Measurements from ENCODE around the gene MYRIP. TPM values are rescaled to one million over a fixed set of nuclear protein-coding genes. Genes with fewer than 3 reads are reported as not detected.
A peak's percentile ranks its signal among the peaks of the same experiment; 100 is the strongest.

MYRIP gene
- total RNA-seq, 1 donor from 2014 or later = 1.0 TPM

DNA sequence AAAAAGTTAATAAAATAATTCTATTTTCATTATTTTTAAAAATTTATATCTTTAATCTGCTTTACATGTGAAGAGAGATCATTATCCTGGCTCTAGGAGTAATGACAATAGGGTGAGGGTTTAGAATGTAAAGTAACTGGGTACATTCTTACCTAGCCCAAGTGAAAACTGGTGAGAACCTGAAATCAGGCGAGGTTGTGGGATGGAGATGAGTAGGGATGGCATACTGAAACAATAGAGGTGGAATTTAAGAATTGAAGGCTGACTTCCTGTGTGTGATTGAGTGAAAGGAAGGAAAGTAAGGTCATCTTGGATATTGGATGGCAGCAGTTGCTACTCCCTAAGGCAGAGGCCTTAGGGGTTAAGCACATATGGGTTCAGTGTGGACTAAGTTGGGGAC is 82.7 kb downstream of the MYRIP start:
- H3K4me1 ChIP-seq (ENCODE audit: control insufficient read depth in 3 of 3, insufficient read depth in 3 of 3, low read length in 3 of 3) = no peaks in the 10 kb centered on the region
- H3K9me3 ChIP-seq (ENCODE audit: control insufficient read depth in 3 of 3, low read length in 3 of 3) = no peaks in the 10 kb centered on the region
- no peak overlapping the region for H3K9ac ChIP-seq (ENCODE audit: low read depth in 1 of 3, low read length in 3 of 3)
- H3K4me3 ChIP-seq (ENCODE audit: low read length in 3 of 3) = no peak overlapping the region
- H3K27ac ChIP-seq (ENCODE audit: low read depth, low read length) = no peak overlapping the region
- H3K27me3 ChIP-seq (ENCODE audit: control insufficient read depth in 3 of 3, insufficient read depth in 3 of 3, low read length in 3 of 3) = no peaks in the 10 kb centered on the region
- no peaks in the 10 kb centered on the region for H3K36me3 ChIP-seq (ENCODE audit: control insufficient read depth in 3 of 3, insufficient read depth in 3 of 3, low read length in 3 of 3)

DNA sequence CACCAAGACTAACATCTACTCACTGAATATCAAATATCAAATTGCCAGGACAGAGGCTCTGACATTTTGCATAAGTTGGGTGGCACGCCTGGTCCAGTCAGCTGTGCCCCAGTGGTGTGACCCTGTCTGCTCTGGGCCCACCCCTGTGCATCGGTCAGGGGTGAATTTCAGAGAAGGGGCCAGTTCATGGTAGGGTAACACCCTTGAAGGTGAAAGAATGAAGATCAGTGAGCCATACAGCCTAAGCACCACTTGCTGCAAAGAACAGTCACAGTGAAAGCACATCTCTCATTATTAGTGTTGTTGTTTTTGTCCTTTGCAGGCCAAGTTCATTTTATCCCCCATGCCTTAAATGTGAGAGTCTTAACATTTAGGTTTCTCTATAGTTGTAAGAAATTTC is 86.8 kb downstream of the MYRIP start:
- Histone ChIP-seq H3K9ac (ENCODE audit: low read depth in 1 of 3, low read length in 3 of 3) (no peak overlapping the region), H3K27ac (ENCODE audit: low read depth, low read length) (no peak overlapping the region), H3K4me3 (ENCODE audit: low read length in 3 of 3) (no peak overlapping the region)

DNA sequence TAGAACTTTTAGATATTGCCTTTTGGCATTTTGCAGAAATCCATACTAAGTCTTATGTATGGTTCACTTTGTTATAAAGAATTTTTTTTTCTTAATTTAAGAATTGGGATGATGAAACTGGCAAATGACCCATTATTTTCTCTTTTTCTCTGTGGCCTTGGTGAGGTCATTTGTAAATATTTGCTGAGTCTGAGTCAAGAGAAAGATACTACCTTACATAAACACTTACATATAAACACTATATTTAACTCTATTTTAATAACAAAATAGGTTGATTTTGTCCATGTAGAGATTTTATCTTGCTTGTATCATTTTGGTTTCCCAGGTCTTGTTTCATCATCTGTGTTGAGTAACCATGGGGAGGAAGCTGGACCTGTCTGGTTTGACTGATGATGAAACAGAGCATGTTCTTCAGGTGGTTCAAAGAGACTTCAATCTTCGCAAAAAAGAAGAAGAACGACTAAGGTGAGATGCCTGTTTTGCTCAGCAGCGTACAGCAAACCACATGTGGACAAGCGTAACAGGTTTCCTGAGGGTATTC is 91.1 kb downstream of the MYRIP start:
- Histone ChIP-seq H3K4me3 (ENCODE audit: low read length in 3 of 3) (no peak overlapping the region), H3K27ac (ENCODE audit: low read depth, low read length) (no peak overlapping the region), H3K9ac (ENCODE audit: low read depth in 1 of 3, low read length in 3 of 3) (no peak overlapping the region), H3K4me1 (ENCODE audit: control insufficient read depth in 3 of 3, insufficient read depth in 3 of 3, low read length in 3 of 3) (no peaks in the 10 kb centered on the region), H3K27me3 (ENCODE audit: control insufficient read depth in 3 of 3, insufficient read depth in 3 of 3, low read length in 3 of 3) (no peaks in the 10 kb centered on the region), H3K9me3 (ENCODE audit: control insufficient read depth in 3 of 3, low read length in 3 of 3) (no peaks in the 10 kb centered on the region), H3K36me3 (ENCODE audit: control insufficient read depth in 3 of 3, insufficient read depth in 3 of 3, low read length in 3 of 3) (no peaks in the 10 kb centered on the region)

More for the DNA sequence above, 86.8 kb downstream of the MYRIP start:
- H3K9me3 ChIP-seq (ENCODE audit: control insufficient read depth in 3 of 3, low read length in 3 of 3) = no peaks in the 10 kb centered on the region
- H3K27me3 ChIP-seq (ENCODE audit: control insufficient read depth in 3 of 3, insufficient read depth in 3 of 3, low read length in 3 of 3) = no peaks in the 10 kb centered on the region
- no peaks in the 10 kb centered on the region for H3K36me3 ChIP-seq (ENCODE audit: control insufficient read depth in 3 of 3, insufficient read depth in 3 of 3, low read length in 3 of 3)
- no peaks in the 10 kb centered on the region for H3K4me1 ChIP-seq (ENCODE audit: control insufficient read depth in 3 of 3, insufficient read depth in 3 of 3, low read length in 3 of 3)

DNA sequence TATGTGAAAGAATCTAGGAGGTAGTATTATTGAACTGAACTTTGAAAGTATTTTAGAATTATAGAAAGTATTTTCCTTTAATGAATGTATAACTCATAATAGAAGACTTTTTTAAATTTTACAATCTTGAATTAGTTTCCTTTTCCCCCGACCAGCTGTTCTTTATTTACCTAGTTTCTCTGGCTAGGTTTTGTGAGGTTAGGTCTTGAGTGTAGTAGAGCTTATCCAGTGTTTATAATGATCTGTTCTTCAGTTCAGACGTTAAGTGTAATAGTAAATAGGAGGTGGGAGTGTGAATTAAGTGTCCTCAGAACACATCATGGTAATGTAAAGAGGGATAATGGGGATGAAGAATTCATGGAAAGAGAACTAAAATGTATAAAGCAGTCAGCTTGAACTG is 93.8 kb downstream of the MYRIP start:
- H3K9ac ChIP-seq (ENCODE audit: low read depth in 1 of 3, low read length in 3 of 3) = no peak overlapping the region
- H3K4me3 ChIP-seq (ENCODE audit: low read length in 3 of 3) = no peak overlapping the region
- no peaks in the 10 kb centered on the region for H3K36me3 ChIP-seq (ENCODE audit: control insufficient read depth in 3 of 3, insufficient read depth in 3 of 3, low read length in 3 of 3)
- no peaks in the 10 kb centered on the region for H3K9me3 ChIP-seq (ENCODE audit: control insufficient read depth in 3 of 3, low read length in 3 of 3)
- H3K4me1 ChIP-seq (ENCODE audit: control insufficient read depth in 3 of 3, insufficient read depth in 3 of 3, low read length in 3 of 3) = no peaks in the 10 kb centered on the region
- no peak overlapping the region for H3K27ac ChIP-seq (ENCODE audit: low read depth, low read length)
- H3K27me3 ChIP-seq (ENCODE audit: control insufficient read depth in 3 of 3, insufficient read depth in 3 of 3, low read length in 3 of 3) = no peaks in the 10 kb centered on the region

DNA sequence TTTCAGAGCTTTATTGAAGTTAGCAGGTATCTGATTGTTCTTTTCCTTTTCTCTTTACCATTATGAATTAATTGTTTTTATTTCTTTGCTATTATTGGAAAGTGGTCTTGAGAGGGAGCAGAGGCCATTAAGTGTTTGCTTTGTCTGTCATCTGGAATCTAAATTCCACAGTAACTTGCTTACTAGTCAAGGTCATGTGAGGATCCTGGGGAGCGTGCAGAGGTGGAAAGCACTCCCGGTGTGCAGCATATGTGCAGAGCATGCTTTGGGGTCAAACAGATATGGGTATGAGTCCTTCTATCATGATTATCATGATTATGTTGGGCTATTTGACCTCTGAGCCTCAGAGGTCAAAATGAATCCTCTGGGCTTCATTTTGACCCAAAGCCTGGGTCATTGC is 96.4 kb downstream of the MYRIP start:
- Histone ChIP-seq H3K4me1 (ENCODE audit: control insufficient read depth in 3 of 3, insufficient read depth in 3 of 3, low read length in 3 of 3) (no peaks in the 10 kb centered on the region), H3K27me3 (ENCODE audit: control insufficient read depth in 3 of 3, insufficient read depth in 3 of 3, low read length in 3 of 3) (no peaks in the 10 kb centered on the region), H3K36me3 (ENCODE audit: control insufficient read depth in 3 of 3, insufficient read depth in 3 of 3, low read length in 3 of 3) (no peaks in the 10 kb centered on the region), H3K4me3 (ENCODE audit: low read length in 3 of 3) (no peak overlapping the region), H3K9me3 (ENCODE audit: control insufficient read depth in 3 of 3, low read length in 3 of 3) (no peaks in the 10 kb centered on the region), H3K27ac (ENCODE audit: low read depth, low read length) (no peak overlapping the region), H3K9ac (ENCODE audit: low read depth in 1 of 3, low read length in 3 of 3) (no peak overlapping the region)

DNA sequence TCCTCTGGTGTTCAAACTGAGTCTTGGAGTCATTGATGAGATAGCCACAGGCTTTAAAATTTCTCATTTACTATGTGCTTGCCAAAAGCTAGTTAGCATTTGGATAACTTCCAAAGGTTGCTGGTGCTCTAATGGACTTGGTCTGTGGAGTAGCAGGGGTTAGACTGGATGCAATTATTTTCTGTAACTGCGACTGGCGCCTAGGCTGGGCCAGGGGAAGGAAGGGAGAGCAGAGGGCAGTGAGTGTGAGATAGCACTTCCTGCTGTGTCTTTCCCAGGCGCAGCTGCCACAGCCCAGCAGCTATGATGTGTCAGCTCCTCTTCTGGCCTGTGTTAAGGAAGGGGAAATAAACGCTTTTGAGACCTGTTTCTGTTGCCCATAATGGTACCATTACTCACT is 98.6 kb downstream of the MYRIP start:
- Histone ChIP-seq H3K4me1 (ENCODE audit: control insufficient read depth in 3 of 3, insufficient read depth in 3 of 3, low read length in 3 of 3) (no peaks in the 10 kb centered on the region), H3K27ac (ENCODE audit: low read depth, low read length) (no peak overlapping the region), H3K9me3 (ENCODE audit: control insufficient read depth in 3 of 3, low read length in 3 of 3) (no peaks in the 10 kb centered on the region), H3K4me3 (ENCODE audit: low read length in 3 of 3) (no peak overlapping the region), H3K27me3 (ENCODE audit: control insufficient read depth in 3 of 3, insufficient read depth in 3 of 3, low read length in 3 of 3) (no peaks in the 10 kb centered on the region), H3K9ac (ENCODE audit: low read depth in 1 of 3, low read length in 3 of 3) (no peak overlapping the region), H3K36me3 (ENCODE audit: control insufficient read depth in 3 of 3, insufficient read depth in 3 of 3, low read length in 3 of 3) (no peaks in the 10 kb centered on the region)

DNA sequence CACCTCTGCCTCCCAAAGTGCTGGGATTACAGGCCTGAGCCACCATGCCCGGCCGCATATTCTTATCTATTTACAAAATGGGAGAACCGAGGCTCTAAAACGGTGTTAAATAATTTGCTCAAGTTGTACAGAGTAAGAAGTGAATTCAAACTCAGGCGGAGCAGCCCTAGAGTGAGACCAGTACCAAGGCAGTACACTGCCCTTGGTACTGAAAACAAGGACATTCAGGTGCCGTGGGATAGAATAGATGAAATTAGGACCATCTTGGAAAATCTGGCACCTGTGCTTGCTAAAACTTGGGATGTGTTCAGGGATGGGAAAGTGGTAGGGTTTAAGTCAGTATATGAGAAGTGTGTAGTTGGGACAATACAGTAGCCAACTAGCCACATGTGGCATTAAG is 100.7 kb downstream of the MYRIP start:
- Histone ChIP-seq H3K9ac (ENCODE audit: low read depth in 1 of 3, low read length in 3 of 3) (no peak overlapping the region), H3K4me1 (ENCODE audit: control insufficient read depth in 3 of 3, insufficient read depth in 3 of 3, low read length in 3 of 3) (no peaks in the 10 kb centered on the region), H3K4me3 (ENCODE audit: low read length in 3 of 3) (no peak overlapping the region), H3K27ac (ENCODE audit: low read depth, low read length) (no peak overlapping the region), H3K27me3 (ENCODE audit: control insufficient read depth in 3 of 3, insufficient read depth in 3 of 3, low read length in 3 of 3) (no peaks in the 10 kb centered on the region), H3K9me3 (ENCODE audit: control insufficient read depth in 3 of 3, low read length in 3 of 3) (no peaks in the 10 kb centered on the region), H3K36me3 (ENCODE audit: control insufficient read depth in 3 of 3, insufficient read depth in 3 of 3, low read length in 3 of 3) (no peaks in the 10 kb centered on the region)

DNA sequence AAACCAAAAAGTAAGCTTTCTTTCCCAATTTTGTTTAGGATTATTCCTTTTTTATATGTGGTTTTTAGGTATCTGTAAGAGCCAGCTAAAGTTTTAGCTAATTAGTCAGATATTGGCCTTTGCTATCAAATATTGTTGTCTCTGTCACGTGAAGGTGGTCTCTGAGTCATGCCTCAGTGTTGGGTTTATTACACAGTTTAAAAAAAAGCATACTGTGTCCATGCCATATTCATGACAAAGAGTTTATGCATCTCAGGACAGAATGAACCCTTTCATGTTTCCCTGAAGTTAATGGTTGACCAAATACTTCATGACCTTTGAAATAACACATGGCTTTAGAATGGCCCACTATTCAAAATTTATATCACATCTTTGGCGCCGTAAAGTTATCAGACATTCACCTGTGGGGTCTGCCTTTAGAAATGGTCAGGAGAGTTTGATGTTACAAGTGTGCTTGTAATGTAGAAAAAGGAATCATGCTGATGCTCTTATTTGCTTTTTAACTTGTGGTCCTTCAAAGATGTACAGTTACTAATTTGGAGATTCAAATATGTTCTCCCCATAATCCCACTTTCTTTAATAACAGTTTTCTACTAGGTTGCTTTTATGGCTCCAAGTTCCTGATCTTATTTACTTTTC is 101.5 kb downstream of the MYRIP start:
- no peaks in the 10 kb centered on the region for H3K4me1 ChIP-seq (ENCODE audit: control insufficient read depth in 3 of 3, insufficient read depth in 3 of 3, low read length in 3 of 3)
- no peaks in the 10 kb centered on the region for H3K9me3 ChIP-seq (ENCODE audit: control insufficient read depth in 3 of 3, low read length in 3 of 3)
- H3K36me3 ChIP-seq (ENCODE audit: control insufficient read depth in 3 of 3, insufficient read depth in 3 of 3, low read length in 3 of 3) = no peaks in the 10 kb centered on the region
- H3K27ac ChIP-seq (ENCODE audit: low read depth, low read length) = no peak overlapping the region
- H3K9ac ChIP-seq (ENCODE audit: low read depth in 1 of 3, low read length in 3 of 3) = no peak overlapping the region
- no peaks in the 10 kb centered on the region for H3K27me3 ChIP-seq (ENCODE audit: control insufficient read depth in 3 of 3, insufficient read depth in 3 of 3, low read length in 3 of 3)
- no peak overlapping the region for H3K4me3 ChIP-seq (ENCODE audit: low read length in 3 of 3)

DNA sequence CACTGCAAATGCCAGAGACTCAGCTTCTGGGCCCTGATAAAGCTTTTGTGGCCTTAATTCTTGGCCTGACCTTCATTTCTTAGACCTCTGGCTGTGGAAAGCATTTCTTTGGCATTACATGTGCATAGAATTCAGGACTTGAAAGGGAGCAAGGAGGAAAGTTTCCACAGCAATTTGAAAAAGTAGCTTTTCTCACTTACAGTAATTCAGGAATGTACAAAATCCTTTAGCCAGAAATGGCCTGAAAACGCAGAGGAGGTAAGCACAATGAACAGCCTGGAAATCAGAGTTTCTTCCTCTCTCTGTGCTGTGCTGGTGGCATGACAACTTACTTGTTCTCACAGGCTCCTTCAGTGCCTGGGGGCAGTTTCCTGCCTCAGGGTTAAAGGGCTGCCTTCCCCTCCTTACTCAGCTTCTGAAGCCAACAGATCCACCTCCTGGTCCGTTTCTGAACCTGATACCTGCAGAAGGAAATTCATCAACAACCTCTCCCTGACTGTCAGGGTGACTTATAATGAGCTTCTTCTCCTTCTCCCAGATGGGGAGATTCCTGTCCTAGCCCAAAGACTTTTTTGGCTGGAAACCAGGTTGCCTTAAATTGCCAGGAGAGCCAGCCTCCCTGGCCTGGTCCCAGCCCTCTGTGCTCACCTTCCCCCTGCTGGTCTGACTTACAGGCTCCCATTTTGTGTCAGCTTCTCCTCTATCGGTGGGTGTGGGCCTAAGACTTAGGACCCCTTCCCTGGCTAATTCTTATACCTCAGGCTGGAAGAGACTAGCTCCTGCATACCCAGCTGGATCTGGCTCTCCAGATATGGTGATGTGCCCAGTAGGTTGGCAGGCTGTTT is 102.3 kb downstream of the MYRIP start:
- H3K9ac ChIP-seq (ENCODE audit: low read depth in 1 of 3, low read length in 3 of 3) = no peak overlapping the region
- H3K4me1 ChIP-seq (ENCODE audit: control insufficient read depth in 3 of 3, insufficient read depth in 3 of 3, low read length in 3 of 3) = no peaks in the 10 kb centered on the region
- no peaks in the 10 kb centered on the region for H3K9me3 ChIP-seq (ENCODE audit: control insufficient read depth in 3 of 3, low read length in 3 of 3)
- no peak overlapping the region for H3K4me3 ChIP-seq (ENCODE audit: low read length in 3 of 3)
- H3K36me3 ChIP-seq (ENCODE audit: control insufficient read depth in 3 of 3, insufficient read depth in 3 of 3, low read length in 3 of 3) = no peaks in the 10 kb centered on the region
- no peaks in the 10 kb centered on the region for H3K27me3 ChIP-seq (ENCODE audit: control insufficient read depth in 3 of 3, insufficient read depth in 3 of 3, low read length in 3 of 3)
- peak overlapping the region; percentile 28 for H3K27ac ChIP-seq (ENCODE audit: low read depth, low read length)

DNA sequence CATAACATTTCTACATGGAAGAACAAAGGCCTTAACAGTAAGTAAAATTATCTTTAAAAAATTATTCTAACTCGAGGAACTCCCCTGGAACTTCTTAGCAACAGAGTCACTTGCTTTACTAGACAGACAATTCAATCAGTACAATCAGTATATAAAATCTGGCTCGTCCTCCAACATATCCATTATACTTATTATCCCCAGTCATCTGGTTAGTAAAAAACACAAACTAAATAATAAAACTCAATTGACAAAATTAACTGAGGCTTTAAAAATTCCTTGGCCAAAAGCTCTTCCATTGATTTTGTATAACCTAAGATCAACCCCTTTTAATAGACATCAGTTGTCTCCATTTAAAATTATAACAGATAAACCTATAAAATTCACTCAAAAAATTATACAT is 105.6 kb downstream of the MYRIP start:
- Histone ChIP-seq H3K36me3 (ENCODE audit: control insufficient read depth in 3 of 3, insufficient read depth in 3 of 3, low read length in 3 of 3) (no peaks in the 10 kb centered on the region), H3K27ac (ENCODE audit: low read depth, low read length) (no peak overlapping the region), H3K9me3 (ENCODE audit: control insufficient read depth in 3 of 3, low read length in 3 of 3) (no peaks in the 10 kb centered on the region), H3K4me1 (ENCODE audit: control insufficient read depth in 3 of 3, insufficient read depth in 3 of 3, low read length in 3 of 3) (no peaks in the 10 kb centered on the region), H3K4me3 (ENCODE audit: low read length in 3 of 3) (no peak overlapping the region), H3K27me3 (ENCODE audit: control insufficient read depth in 3 of 3, insufficient read depth in 3 of 3, low read length in 3 of 3) (no peaks in the 10 kb centered on the region), H3K9ac (ENCODE audit: low read depth in 1 of 3, low read length in 3 of 3) (no peak overlapping the region)
